GM06990 (cell line): Measurements from ENCODE around the gene SLC5A10.
"Not testable (repeated sequence)": the region's sequence is repeated elsewhere in the genome, so short reads cannot be mapped to it uniquely, and the experiment has no call there.

ENCODE experiments used
- DNase-seq: peaks from one replicate; pipeline ENCODE4 v3.0.0-alpha.2; 2011; ENCODE audit not compliant: insufficient read length; ENCODE audit errors: extremely low read depth
- H3K27me3 ChIP-seq: replicated peaks from 2 replicates; pipeline ENCODE4 v1.6.0; 2011; ENCODE audit warnings: low read length; ENCODE audit not compliant: control insufficient read depth, insufficient read depth
- H3K36me3 ChIP-seq: 2 replicates; pipeline ENCODE4 v1.5.1; 2011; ENCODE audit warnings: low read length; ENCODE audit not compliant: control insufficient read depth, insufficient read depth
- H3K4me3 ChIP-seq: replicated peaks from 2 replicates; pipeline ENCODE4 v1.5.1; 2011; ENCODE audit warnings: low read depth, mild to moderate bottlenecking, control low read depth, low read length
- CTCF ChIP-seq: IDR thresholded peaks from 2 replicates; pipeline ENCODE4 v1.5.1; 2011; ENCODE audit warnings: low read length, control low read depth, mild to moderate bottlenecking, inconsistent platforms; ENCODE audit not compliant: insufficient read depth, poor library complexity, severe bottlenecking

Gene SLC5A10

GRCh38 chr17:19017804-19018599 is 66.0 kb downstream of the SLC5A10 start:
- Histone ChIP-seq H3K4me3 (no peak overlapping the region), H3K36me3 (peaks cover 18% of the 10 kb centered on the region), H3K27me3 (no peaks in the 10 kb centered on the region; the same call in 1 of the 2 replicates)
- no peak for TF ChIP-seq CTCF
- no peak for DNase-seq

- H3K36me3 ChIP-seq, result peaks cover 18% of the 10 kb centered on the region
- DNase-seq, result peak; percentile 35
- no peak overlapping the region for H3K4me3 ChIP-seq
- H3K27me3 ChIP-seq, result no peaks in the 10 kb centered on the region; the same call in 1 of the 2 replicates
- no peak for TF ChIP-seq CTCF
Measured at GRCh38 chr17:19018600-19018950, 66.6 kb downstream of the SLC5A10 start.

DNA sequence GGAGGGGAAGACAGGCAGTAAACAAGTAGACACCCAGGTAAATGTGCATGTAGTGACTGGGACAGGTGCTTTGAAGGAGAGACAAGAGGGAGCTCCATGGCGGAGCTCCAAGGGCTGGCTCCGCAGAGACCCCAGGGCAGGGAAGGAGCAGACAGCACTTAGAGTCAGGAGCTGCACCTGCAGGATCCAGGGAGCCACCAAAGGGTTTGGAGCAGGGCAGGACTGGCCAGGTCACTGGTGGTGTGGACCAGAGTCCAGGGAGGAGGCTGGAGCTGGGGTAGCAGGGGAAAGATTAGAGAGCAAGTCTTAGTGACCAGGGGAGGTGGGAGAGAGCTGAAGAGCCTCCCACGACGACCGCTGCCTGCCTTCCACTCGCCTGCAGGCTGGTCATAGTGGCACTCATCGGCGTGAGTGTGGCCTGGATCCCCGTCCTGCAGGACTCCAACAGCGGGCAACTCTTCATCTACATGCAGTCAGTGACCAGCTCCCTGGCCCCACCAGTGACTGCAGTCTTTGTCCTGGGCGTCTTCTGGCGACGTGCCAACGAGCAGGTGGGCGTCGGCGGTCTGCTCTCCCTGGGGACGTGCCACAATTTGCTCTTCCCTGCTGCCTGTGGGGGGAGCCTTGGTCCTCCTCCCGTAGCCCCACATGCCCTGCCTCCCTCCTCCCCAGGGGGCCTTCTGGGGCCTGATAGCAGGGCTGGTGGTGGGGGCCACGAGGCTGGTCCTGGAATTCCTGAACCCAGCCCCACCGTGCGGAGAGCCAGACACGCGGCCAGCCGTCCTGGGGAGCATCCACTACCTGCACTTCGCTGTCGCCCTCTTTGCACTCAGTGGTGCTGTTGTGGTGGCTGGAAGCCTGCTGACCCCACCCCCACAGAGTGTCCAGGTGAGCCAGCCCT is 67.3 kb downstream of the SLC5A10 start:
- no peaks in the 10 kb centered on the region; the same call in 1 of the 2 replicates for H3K27me3 ChIP-seq
- peaks cover 18% of the 10 kb centered on the region for H3K36me3 ChIP-seq
- TF ChIP-seq CTCF, result no peak
- DNase-seq, result peak; percentile 39
- H3K4me3 ChIP-seq, result no peak overlapping the region

- no peak for DNase-seq
- TF ChIP-seq CTCF, result no peak
- Histone ChIP-seq H3K4me3 (no peak overlapping the region), H3K36me3 (peaks cover 18% of the 10 kb centered on the region), H3K27me3 (no peaks in the 10 kb centered on the region; the same call in 1 of the 2 replicates)
Measured at GRCh38 chr17:19020016-19020415, 68.1 kb downstream of the SLC5A10 start.

DNA sequence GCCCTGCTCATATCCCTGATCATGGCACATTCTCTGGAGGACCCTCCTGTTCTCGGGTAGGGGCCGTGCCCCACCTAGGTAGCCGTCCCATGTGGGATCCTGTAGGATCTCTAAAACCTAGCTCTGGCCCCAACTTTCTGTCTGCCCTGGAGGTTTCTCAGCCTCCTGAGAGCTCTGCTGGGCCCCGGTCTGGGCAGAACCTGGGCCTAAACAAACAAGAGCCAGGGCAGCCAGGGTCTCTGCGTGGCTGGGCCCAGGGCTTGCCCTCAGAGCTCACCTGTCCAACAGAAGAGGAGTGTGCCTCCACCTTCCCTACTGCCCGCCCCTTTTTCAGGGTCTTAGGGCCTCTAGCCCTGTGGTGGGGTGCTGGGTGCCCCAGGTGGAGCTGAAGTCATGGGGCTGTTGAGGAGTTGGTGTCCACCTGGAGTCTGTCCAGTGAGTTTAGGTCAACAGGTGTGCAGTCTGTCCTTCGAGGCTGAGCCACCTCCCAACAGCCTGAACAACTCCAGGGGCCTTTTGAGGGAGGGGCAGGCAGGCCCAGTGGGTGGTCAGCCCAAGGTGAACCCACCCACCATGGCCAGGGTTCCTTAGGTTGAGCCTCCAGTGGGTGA is 69.2 kb downstream of the SLC5A10 start:
- H3K36me3 ChIP-seq, result peaks cover 18% of the 10 kb centered on the region
- not testable (repeated sequence) for DNase-seq, H3K27me3 ChIP-seq, H3K4me3 ChIP-seq
